Endodermal cell (in vitro differentiated cells): ENCODE measurements around the gene SLC5A1. TPM values are rescaled to one million over a fixed set of nuclear protein-coding genes. Genes with fewer than 3 reads are reported as not detected.

Experiments
- DNase-seq: peaks from one replicate; pipeline ENCODE4 v3.0.0-alpha.2; 2017
- H3K27ac ChIP-seq: 2 replicates; pipeline ENCODE4 v1.5.1; 2013; ENCODE audit warnings: mild to moderate bottlenecking, low read depth, low read length, moderate library complexity
- H3K27me3 ChIP-seq: 2 replicates; pipeline ENCODE4 v1.6.1; 2013; ENCODE audit warnings: mild to moderate bottlenecking, low read length, moderate library complexity; ENCODE audit not compliant: insufficient read depth, control insufficient read depth, poor library complexity, severe bottlenecking
- H3K36me3 ChIP-seq: 2 replicates; pipeline ENCODE4 v1.7.0; 2013; ENCODE audit warnings: mild to moderate bottlenecking, low read length, moderate library complexity; ENCODE audit not compliant: control insufficient read depth, insufficient read depth
- H3K4me1 ChIP-seq: one replicate; pipeline ENCODE4 v1.7.0; 2013; ENCODE audit warnings: low read length; ENCODE audit not compliant: control insufficient read depth, insufficient read depth
- H3K4me3 ChIP-seq: 2 replicates; pipeline ENCODE4 v1.5.1; 2013; ENCODE audit warnings: mild to moderate bottlenecking, low read length, moderate library complexity
- H3K9ac ChIP-seq: 2 replicates; pipeline ENCODE4 v1.6.1; 2013; ENCODE audit warnings: mild to moderate bottlenecking, low read length, moderate library complexity; ENCODE audit not compliant: poor library complexity, severe bottlenecking; ENCODE audit errors: extremely low read depth
- H3K9me3 ChIP-seq: 2 replicates; pipeline ENCODE4 v1.6.1; 2013; ENCODE audit warnings: mild to moderate bottlenecking, low read length, moderate library complexity; ENCODE audit not compliant: control insufficient read depth
- H3K27ac Mint-ChIP-seq: 2 replicates; pipeline ENCODE4 v1.8.0; 2020; ENCODE audit warnings: mixed read lengths
- H3K27me3 Mint-ChIP-seq: 2 replicates; pipeline ENCODE4 v1.8.0; 2021; ENCODE audit warnings: mild to moderate bottlenecking, mixed read lengths; ENCODE audit not compliant: insufficient read depth
- H3K36me3 Mint-ChIP-seq: 2 replicates; pipeline ENCODE4 v1.8.0; 2020; ENCODE audit warnings: low read depth, mixed read lengths
- H3K4me1 Mint-ChIP-seq: 2 replicates; pipeline ENCODE4 v1.8.0; 2020; ENCODE audit warnings: mixed read lengths
- H3K4me3 Mint-ChIP-seq: 2 replicates; pipeline ENCODE4 v1.8.0; 2020; ENCODE audit warnings: mild to moderate bottlenecking, moderate library complexity, mixed read lengths
- H3K9me3 Mint-ChIP-seq: 2 replicates; pipeline ENCODE4 v1.8.0; 2020; ENCODE audit warnings: mild to moderate bottlenecking, mixed read lengths
- WGBS, 2 experiments: methylation state at CpG; one replicate each; pipeline versions ENCODE4 v1.1.5 to v1.1.7; 2013; ENCODE audit warnings: missing lambda C conversion rate in 2 of 2, mixed read lengths in 1 of 2; ENCODE audit not compliant: insufficient coverage in 1 of 2, insufficient read length in 1 of 2; 5-methylcytosine and 5-hydroxymethylcytosine counted together
- total RNA-seq, 2 donors: library from RNA; stranded (reverse); fragmentation: NEBNext Ultra II Directional in 1 of 2; extraction: Animal tissue kit (Norgen Biotek cat#: 25700) in 1 of 2; gene quantifications; 2 replicates in 1 of 2; 3 replicates in 1 of 2; pipeline ENCODE4 v1.2.1, GENCODE V29; 2021
- TF ChIP-seq, protein P1 (sequence below): fragments of 200-600 bp; sonication (generic); conservative IDR thresholded peaks from 2 replicates; pipeline ENCODE4 v1.5.0; 2021; ENCODE audit warnings: antibody characterized with exemption, mild to moderate bottlenecking

SLC5A1 gene
- total RNA-seq, 2 donors from 2014 or later = not detected

DNA sequence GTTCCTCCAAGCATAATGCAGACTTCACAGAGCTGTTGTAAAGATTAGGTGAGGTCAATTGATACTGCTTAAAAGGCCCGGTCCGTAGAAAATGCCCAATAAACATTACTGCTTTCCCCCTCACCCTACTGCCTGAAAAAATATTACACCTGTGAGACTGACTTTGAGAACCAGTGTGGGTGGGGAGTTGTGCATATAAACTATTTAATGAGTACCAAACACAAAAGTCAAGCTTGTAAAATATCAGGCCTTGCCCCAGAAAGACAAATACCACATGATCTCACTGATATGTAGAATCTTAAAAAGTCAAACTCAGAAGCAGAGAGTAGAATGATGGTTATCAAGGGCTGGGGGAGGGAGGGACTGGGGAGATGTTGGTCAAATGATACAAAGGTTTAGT lies 69.3 kb downstream of the SLC5A1 start:
- peaks cover 15% of the 10 kb centered on the region for H3K27me3 Mint-ChIP-seq
- Histone ChIP-seq H3K4me1 (no peaks in the 10 kb centered on the region), H3K4me3 (no peak overlapping the region), H3K9me3 (no peaks in the 10 kb centered on the region), H3K27me3 (peaks cover 17% of the 10 kb centered on the region), H3K27ac (no peak overlapping the region), H3K9ac (no peak overlapping the region), H3K36me3 (no peaks in the 10 kb centered on the region)
- H3K27ac Mint-ChIP-seq = no peak overlapping the region
- no peaks in the 10 kb centered on the region for H3K9me3 Mint-ChIP-seq
- TF ChIP-seq, protein P1, sequence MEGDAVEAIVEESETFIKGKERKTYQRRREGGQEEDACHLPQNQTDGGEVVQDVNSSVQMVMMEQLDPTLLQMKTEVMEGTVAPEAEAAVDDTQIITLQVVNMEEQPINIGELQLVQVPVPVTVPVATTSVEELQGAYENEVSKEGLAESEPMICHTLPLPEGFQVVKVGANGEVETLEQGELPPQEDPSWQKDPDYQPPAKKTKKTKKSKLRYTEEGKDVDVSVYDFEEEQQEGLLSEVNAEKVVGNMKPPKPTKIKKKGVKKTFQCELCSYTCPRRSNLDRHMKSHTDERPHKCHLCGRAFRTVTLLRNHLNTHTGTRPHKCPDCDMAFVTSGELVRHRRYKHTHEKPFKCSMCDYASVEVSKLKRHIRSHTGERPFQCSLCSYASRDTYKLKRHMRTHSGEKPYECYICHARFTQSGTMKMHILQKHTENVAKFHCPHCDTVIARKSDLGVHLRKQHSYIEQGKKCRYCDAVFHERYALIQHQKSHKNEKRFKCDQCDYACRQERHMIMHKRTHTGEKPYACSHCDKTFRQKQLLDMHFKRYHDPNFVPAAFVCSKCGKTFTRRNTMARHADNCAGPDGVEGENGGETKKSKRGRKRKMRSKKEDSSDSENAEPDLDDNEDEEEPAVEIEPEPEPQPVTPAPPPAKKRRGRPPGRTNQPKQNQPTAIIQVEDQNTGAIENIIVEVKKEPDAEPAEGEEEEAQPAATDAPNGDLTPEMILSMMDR = no peak
- WGBS, 2 experiments = 100% methylated on average over 1 of the region's 2 CpGs; no CpG with 5 or more reads in 1 of the 2 experiments
- H3K36me3 Mint-ChIP-seq = no peaks in the 10 kb centered on the region
- H3K4me1 Mint-ChIP-seq = no peaks in the 10 kb centered on the region
- DNase-seq = no peak
- no peak overlapping the region for H3K4me3 Mint-ChIP-seq

DNA sequence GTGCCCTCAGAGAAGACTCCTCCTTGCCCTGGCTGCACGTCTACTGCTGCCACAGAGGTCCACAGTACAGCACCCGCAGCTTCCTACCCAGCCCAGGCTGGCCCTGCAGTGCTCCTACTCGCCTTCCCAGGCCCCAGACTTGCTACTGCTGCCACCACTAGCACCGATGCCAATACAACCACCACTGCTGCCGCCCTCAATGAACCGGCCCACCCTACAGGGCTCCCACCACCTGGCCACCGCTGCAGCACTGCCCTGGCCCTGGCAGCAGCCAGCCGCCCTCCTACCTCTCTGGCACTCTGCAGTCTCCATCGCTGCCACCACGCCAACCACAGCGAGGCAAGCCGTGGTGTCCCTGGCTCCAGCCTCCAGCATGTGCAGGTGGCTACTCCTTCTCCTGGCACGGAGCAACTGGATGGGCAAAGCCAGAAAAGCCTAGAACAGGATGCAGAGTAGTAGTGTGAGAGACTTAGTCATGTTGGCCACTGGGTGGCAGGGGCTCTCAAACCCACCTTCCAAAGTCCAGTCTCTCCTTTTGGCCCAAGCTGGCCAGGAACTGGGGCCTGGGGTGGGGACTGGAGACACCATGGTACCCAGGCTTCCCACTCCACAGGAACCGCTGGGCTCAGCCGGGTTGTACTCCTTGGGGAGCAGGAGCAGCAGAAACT lies 76.6 kb downstream of the SLC5A1 start:
- no peaks in the 10 kb centered on the region for H3K9me3 Mint-ChIP-seq
- no peaks in the 10 kb centered on the region for H3K27me3 Mint-ChIP-seq
- Histone ChIP-seq H3K36me3 (no peaks in the 10 kb centered on the region), H3K4me3 (no peak overlapping the region), H3K9me3 (no peaks in the 10 kb centered on the region), H3K9ac (no peak overlapping the region), H3K27me3 (peaks cover 4% of the 10 kb centered on the region), H3K4me1 (no peaks in the 10 kb centered on the region), H3K27ac (no peak overlapping the region)
- no peaks in the 10 kb centered on the region for H3K36me3 Mint-ChIP-seq
- no peak for DNase-seq
- peaks cover 9% of the 10 kb centered on the region for H3K4me1 Mint-ChIP-seq
- H3K27ac Mint-ChIP-seq = no peak overlapping the region
- TF ChIP-seq, protein P1 = peak; percentile 63
- no peak overlapping the region for H3K4me3 Mint-ChIP-seq
- 82 to 86% methylated on average over 12 to 15 of the region's 15 CpGs for WGBS, 2 experiments

DNA sequence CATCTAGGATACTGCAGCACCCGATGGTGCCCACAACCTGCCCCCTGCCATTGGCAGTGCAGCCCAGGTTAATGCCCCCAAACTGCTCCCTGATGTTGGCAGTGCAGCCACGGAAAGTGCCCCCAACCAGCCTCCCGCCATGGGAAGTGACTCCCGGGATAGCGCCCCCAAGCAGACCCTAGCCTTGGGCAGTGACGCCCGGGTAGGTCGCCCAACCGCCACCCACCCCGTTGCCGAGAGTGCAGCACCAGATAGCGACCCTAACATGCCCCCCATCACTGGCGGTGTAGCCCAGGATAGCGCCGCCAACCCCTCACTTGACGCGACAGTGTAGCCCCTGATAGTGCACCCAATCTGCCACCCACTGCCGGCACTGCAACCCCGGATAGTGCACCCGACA lies 77.5 kb downstream of the SLC5A1 start:
- no peaks in the 10 kb centered on the region for H3K9me3 Mint-ChIP-seq
- no peak overlapping the region for H3K4me3 Mint-ChIP-seq
- Histone ChIP-seq H3K9ac (no peak overlapping the region), H3K4me3 (no peak overlapping the region), H3K36me3 (no peaks in the 10 kb centered on the region), H3K9me3 (no peaks in the 10 kb centered on the region), H3K4me1 (no peaks in the 10 kb centered on the region), H3K27me3 (peaks cover 4% of the 10 kb centered on the region), H3K27ac (no peak overlapping the region)
- H3K4me1 Mint-ChIP-seq = peaks cover 9% of the 10 kb centered on the region
- no peaks in the 10 kb centered on the region for H3K36me3 Mint-ChIP-seq
- WGBS, 2 experiments = 92 to 94% methylated on average over 14 to 20 of the region's 20 CpGs
- TF ChIP-seq, protein P1 = no peak
- no peaks in the 10 kb centered on the region for H3K27me3 Mint-ChIP-seq
- no peak overlapping the region for H3K27ac Mint-ChIP-seq
- no peak for DNase-seq
